ENCODE measurements around the gene BARX2. TPM values are rescaled to one million over a fixed set of nuclear protein-coding genes. Genes with fewer than 3 reads are reported as not detected.

BARX2 gene
- total RNA-seq, 1 donor from 2014 or later = 2.4 TPM

DNA sequence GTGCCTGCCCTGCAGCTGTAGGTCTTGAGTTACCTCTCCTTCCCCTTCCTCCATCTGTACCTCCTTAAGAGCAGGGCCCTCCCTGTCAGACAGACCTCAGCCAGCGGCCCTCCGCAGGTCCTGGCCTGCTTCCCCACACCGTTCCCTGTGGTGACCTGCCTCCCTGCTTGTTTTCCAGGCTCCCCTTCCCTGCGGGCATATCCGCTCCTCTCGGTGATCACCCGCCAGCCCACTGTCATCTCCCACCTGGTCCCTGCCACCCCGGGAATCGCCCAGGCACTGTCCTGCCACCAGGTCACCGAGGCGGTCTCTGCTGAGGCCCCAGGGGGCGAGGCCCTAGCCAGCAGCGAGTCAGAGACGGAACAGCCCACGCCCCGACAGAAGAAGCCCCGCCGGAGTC is 60.9 kb downstream of the BARX2 start:
- TF ChIP-seq, protein P1, sequence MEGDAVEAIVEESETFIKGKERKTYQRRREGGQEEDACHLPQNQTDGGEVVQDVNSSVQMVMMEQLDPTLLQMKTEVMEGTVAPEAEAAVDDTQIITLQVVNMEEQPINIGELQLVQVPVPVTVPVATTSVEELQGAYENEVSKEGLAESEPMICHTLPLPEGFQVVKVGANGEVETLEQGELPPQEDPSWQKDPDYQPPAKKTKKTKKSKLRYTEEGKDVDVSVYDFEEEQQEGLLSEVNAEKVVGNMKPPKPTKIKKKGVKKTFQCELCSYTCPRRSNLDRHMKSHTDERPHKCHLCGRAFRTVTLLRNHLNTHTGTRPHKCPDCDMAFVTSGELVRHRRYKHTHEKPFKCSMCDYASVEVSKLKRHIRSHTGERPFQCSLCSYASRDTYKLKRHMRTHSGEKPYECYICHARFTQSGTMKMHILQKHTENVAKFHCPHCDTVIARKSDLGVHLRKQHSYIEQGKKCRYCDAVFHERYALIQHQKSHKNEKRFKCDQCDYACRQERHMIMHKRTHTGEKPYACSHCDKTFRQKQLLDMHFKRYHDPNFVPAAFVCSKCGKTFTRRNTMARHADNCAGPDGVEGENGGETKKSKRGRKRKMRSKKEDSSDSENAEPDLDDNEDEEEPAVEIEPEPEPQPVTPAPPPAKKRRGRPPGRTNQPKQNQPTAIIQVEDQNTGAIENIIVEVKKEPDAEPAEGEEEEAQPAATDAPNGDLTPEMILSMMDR (IDR thresholded peaks at IDR 0.05; ENCODE audit: unreplicated experiment) = no peak
- Mint-ChIP-seq H3K27ac (no peak overlapping the region), H3K4me1 (ENCODE audit: low read depth) (peaks cover 39% of the 10 kb centered on the region)

DNA sequence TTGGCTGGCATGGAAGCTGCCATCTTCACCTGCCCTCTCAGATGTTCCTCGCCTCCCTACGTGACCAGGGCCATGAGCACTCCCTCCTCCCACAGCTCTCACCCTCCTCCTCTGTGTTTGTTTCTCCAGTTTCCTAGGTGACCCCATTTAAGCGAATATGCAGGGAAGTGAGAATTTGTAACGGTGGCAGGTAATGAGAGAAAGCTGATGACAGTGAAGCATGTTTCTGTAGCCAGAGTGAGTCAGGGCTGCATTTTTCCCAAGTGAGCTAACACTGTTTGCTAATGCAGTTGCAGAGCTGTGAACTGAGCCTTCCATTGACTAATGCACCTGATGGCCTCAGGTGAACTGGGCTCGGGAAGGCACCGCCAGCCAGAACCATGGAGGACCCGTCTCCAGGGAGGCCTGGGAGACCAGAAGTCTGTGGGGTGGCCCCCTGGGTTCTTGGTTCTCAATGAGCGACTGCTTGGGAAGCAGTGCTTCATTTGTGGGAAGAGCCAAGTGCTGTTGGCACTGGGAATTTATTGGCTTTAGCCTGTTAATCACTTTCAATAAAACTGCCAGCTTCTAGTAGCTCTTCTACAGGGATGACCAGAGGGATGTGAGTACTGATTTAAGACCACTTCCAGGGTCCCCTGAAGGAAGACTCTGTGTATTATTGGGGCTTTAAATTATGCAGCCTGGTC is 64.5 kb downstream of the BARX2 start:
- peaks cover 2% of the 10 kb centered on the region for H3K9me3 Mint-ChIP-seq (ENCODE audit: low read depth)
- H3K36me3 Mint-ChIP-seq (ENCODE audit: insufficient read depth) = no peaks in the 10 kb centered on the region
- peaks cover 35% of the 10 kb centered on the region for H3K4me1 Mint-ChIP-seq (ENCODE audit: low read depth)
- no peak overlapping the region for H3K4me3 Mint-ChIP-seq (ENCODE audit: low read depth)
- DNase-seq (ENCODE audit: low spot score, unreplicated experiment) = no peak
- peaks cover 3% of the 10 kb centered on the region for H3K27me3 Mint-ChIP-seq
- peak overlapping the region; percentile 95 for H3K27ac Mint-ChIP-seq
- TF ChIP-seq, protein P1 (IDR thresholded peaks at IDR 0.05; ENCODE audit: unreplicated experiment) = no peak

More for the DNA sequence above, 60.9 kb downstream of the BARX2 start:
- Mint-ChIP-seq H3K9me3 (ENCODE audit: low read depth) (peaks cover 2% of the 10 kb centered on the region), H3K27me3 (peaks cover 3% of the 10 kb centered on the region), H3K36me3 (ENCODE audit: insufficient read depth) (peaks cover 4% of the 10 kb centered on the region), H3K4me3 (ENCODE audit: low read depth) (no peak overlapping the region)
- DNase-seq (ENCODE audit: low spot score, unreplicated experiment) = no peak

DNA sequence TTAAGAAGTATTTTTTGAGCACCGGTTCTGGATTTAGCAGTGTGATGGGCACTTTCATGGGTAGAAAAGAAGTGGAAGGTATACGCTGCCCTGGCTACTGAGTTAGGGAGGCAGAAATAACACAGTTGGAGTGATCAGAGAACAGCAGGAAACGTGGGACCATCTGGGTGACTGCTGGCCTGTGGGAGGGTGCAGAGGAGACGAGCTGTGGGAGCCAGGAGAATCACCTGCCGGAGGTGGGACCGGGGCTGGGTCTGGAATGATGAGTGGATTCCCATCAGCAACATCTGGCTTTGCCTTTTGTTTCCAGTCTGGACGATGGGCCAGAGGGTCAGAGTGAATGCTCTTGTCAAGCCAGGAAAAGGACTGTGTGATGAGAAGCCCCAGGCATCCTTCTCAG is 66.5 kb downstream of the BARX2 start:
- Mint-ChIP-seq H3K36me3 (ENCODE audit: insufficient read depth) (no peaks in the 10 kb centered on the region), H3K4me1 (ENCODE audit: low read depth) (peaks cover 31% of the 10 kb centered on the region), H3K27ac (peak overlapping the region; percentile 29), H3K27me3 (peaks cover 3% of the 10 kb centered on the region), H3K9me3 (ENCODE audit: low read depth) (peaks cover 3% of the 10 kb centered on the region), H3K4me3 (ENCODE audit: low read depth) (no peak overlapping the region)
- no peak for DNase-seq (ENCODE audit: low spot score, unreplicated experiment)
- TF ChIP-seq, protein P1 (IDR thresholded peaks at IDR 0.05; ENCODE audit: unreplicated experiment) = no peak

DNA sequence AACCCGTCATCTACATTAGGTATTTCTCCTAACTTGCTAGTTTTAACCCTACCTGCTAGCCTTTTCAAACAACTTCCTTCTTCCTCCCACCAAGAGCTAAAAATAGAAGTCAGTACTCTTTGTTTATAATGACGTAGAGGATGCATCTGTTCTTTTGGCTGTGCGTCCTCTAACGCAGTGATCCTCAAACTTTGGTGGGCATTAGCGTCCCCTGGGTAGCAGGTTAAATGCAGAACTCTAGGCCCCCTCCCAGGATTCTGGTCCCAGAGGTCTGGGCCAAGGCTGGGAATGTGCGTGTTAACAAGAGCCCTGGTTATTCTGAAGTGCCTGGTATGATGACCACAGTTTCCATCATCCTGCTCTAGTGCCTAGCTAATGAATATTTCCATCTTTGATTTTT is 67.6 kb downstream of the BARX2 start:
- H3K27me3 Mint-ChIP-seq = peaks cover 3% of the 10 kb centered on the region
- H3K9me3 Mint-ChIP-seq (ENCODE audit: low read depth) = peaks cover 9% of the 10 kb centered on the region
- no peaks in the 10 kb centered on the region for H3K36me3 Mint-ChIP-seq (ENCODE audit: insufficient read depth)
- TF ChIP-seq, protein P1 (IDR thresholded peaks at IDR 0.05; ENCODE audit: unreplicated experiment) = no peak
- H3K4me3 Mint-ChIP-seq (ENCODE audit: low read depth) = no peak overlapping the region
- H3K27ac Mint-ChIP-seq = no peak overlapping the region
- H3K4me1 Mint-ChIP-seq (ENCODE audit: low read depth) = peaks cover 31% of the 10 kb centered on the region
- no peak for DNase-seq (ENCODE audit: low spot score, unreplicated experiment)

DNA sequence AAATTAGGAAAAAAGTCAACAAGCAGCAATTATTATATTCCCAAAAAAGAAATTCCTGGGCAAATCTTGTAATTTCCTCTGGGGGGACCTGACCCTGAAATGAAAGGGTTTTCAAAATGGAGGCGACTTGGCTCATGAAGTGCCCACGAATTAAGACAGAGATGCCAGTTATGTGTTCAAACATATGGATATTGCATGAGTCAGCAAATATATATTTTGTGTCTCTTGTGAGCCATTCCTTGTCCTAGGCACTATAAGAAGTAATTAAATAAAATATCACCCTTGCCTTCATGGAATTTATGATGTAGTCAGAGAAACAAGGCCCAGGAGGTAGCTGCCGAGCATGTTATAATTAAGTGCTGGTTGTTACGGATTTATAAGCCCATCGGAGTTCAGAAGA is 68.6 kb downstream of the BARX2 start:
- DNase-seq (ENCODE audit: low spot score, unreplicated experiment) = no peak
- TF ChIP-seq, protein P1 (IDR thresholded peaks at IDR 0.05; ENCODE audit: unreplicated experiment) = no peak
- Mint-ChIP-seq H3K4me1 (ENCODE audit: low read depth) (peaks cover 24% of the 10 kb centered on the region), H3K27me3 (no peaks in the 10 kb centered on the region), H3K36me3 (ENCODE audit: insufficient read depth) (no peaks in the 10 kb centered on the region), H3K9me3 (ENCODE audit: low read depth) (peaks cover 9% of the 10 kb centered on the region), H3K27ac (no peak overlapping the region), H3K4me3 (ENCODE audit: low read depth) (no peak overlapping the region)

All from progenitor cell of endocrine pancreas (in vitro differentiated cells).